NCI-H226 (cell line): ENCODE results near the gene CXCL5.
"Not testable (repeated sequence)": the region's sequence is repeated elsewhere in the genome, so short reads cannot be mapped to it uniquely, and the experiment has no call there.

Source experiments
- DNase-seq: peaks from one replicate; pipeline ENCODE4 v3.0.0-alpha.2; 2015

Gene CXCL5

GRCh38 chr4:73964862-73965611, 33.4 kb downstream of the CXCL5 start:
- no peak for DNase-seq

GRCh38 chr4:73962724-73963123, 35.8 kb downstream of the CXCL5 start:
- no peak for DNase-seq

- not testable (repeated sequence) for DNase-seq
These were observed 39.4 kb downstream of the CXCL5 start for GRCh38 chr4:73959041-73959440.

GRCh38 chr4:73952352-73952751, 46.1 kb downstream of the CXCL5 start:
- DNase-seq = no peak

- DNase-seq = not testable (repeated sequence)
These were observed 48.0 kb downstream of the CXCL5 start for GRCh38 chr4:73950376-73950920.

- DNase-seq = no peak
These were observed 49.3 kb downstream of the CXCL5 start for GRCh38 chr4:73948990-73949706.

- DNase-seq = no peak
These were observed 50.2 kb downstream of the CXCL5 start for GRCh38 chr4:73948291-73948690.

GRCh38 chr4:73947239-73947985, 51.1 kb downstream of the CXCL5 start:
- no peak for DNase-seq

GRCh38 chr4:73945674-73946449, 52.6 kb downstream of the CXCL5 start:
- no peak for DNase-seq
